Measurements from ENCODE around the gene SLC12A3. TPM values are rescaled to one million over a fixed set of nuclear protein-coding genes. Genes with fewer than 3 reads are reported as not detected.

Gene SLC12A3
- total RNA-seq, 1 experiment from 2014 or later, result not detected

DNA sequence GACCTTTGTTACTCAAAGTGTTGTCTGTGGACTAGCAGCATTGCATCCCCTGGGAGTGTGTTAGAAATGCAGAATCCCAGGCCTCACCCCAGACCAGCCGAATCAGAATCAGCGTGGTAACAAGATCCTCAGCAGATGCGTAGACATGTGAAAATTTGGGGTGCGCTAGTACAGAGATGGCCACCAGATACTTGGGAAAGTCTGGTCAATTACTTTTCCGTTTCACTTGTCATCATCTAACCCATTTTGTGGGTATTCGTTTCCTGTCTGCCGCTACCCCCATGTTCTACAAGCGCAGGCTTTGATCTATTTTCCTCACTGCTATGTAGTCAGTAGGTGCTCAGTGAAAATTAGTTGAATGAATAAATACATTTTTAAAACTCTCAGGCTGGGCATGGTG lies 33.8 kb downstream of the SLC12A3 start:
- H3K27me3 Mint-ChIP-seq (ENCODE audit: low read depth), result no peaks in the 10 kb centered on the region
- ATAC-seq (no peak), DNase-seq (ENCODE audit: low spot score) (no peak)
- no peaks in the 10 kb centered on the region for H3K9me3 Mint-ChIP-seq
- H3K4me3 Mint-ChIP-seq, result no peak overlapping the region
- H3K4me1 Mint-ChIP-seq, result no peaks in the 10 kb centered on the region
- TF ChIP-seq, protein P1, sequence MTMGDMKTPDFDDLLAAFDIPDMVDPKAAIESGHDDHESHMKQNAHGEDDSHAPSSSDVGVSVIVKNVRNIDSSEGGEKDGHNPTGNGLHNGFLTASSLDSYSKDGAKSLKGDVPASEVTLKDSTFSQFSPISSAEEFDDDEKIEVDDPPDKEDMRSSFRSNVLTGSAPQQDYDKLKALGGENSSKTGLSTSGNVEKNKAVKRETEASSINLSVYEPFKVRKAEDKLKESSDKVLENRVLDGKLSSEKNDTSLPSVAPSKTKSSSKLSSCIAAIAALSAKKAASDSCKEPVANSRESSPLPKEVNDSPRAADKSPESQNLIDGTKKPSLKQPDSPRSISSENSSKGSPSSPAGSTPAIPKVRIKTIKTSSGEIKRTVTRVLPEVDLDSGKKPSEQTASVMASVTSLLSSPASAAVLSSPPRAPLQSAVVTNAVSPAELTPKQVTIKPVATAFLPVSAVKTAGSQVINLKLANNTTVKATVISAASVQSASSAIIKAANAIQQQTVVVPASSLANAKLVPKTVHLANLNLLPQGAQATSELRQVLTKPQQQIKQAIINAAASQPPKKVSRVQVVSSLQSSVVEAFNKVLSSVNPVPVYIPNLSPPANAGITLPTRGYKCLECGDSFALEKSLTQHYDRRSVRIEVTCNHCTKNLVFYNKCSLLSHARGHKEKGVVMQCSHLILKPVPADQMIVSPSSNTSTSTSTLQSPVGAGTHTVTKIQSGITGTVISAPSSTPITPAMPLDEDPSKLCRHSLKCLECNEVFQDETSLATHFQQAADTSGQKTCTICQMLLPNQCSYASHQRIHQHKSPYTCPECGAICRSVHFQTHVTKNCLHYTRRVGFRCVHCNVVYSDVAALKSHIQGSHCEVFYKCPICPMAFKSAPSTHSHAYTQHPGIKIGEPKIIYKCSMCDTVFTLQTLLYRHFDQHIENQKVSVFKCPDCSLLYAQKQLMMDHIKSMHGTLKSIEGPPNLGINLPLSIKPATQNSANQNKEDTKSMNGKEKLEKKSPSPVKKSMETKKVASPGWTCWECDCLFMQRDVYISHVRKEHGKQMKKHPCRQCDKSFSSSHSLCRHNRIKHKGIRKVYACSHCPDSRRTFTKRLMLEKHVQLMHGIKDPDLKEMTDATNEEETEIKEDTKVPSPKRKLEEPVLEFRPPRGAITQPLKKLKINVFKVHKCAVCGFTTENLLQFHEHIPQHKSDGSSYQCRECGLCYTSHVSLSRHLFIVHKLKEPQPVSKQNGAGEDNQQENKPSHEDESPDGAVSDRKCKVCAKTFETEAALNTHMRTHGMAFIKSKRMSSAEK (CRISPR knock-in tag; IDR thresholded peaks at IDR 0.05; ENCODE audit: borderline replicate concordance), result no peak
- TF ChIP-seq, protein P2, sequence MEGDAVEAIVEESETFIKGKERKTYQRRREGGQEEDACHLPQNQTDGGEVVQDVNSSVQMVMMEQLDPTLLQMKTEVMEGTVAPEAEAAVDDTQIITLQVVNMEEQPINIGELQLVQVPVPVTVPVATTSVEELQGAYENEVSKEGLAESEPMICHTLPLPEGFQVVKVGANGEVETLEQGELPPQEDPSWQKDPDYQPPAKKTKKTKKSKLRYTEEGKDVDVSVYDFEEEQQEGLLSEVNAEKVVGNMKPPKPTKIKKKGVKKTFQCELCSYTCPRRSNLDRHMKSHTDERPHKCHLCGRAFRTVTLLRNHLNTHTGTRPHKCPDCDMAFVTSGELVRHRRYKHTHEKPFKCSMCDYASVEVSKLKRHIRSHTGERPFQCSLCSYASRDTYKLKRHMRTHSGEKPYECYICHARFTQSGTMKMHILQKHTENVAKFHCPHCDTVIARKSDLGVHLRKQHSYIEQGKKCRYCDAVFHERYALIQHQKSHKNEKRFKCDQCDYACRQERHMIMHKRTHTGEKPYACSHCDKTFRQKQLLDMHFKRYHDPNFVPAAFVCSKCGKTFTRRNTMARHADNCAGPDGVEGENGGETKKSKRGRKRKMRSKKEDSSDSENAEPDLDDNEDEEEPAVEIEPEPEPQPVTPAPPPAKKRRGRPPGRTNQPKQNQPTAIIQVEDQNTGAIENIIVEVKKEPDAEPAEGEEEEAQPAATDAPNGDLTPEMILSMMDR (IDR thresholded peaks at IDR 0.05), result no peak
- TF ChIP-seq, protein P3, sequence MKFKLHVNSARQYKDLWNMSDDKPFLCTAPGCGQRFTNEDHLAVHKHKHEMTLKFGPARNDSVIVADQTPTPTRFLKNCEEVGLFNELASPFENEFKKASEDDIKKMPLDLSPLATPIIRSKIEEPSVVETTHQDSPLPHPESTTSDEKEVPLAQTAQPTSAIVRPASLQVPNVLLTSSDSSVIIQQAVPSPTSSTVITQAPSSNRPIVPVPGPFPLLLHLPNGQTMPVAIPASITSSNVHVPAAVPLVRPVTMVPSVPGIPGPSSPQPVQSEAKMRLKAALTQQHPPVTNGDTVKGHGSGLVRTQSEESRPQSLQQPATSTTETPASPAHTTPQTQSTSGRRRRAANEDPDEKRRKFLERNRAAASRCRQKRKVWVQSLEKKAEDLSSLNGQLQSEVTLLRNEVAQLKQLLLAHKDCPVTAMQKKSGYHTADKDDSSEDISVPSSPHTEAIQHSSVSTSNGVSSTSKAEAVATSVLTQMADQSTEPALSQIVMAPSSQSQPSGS (CRISPR knock-in tag; IDR thresholded peaks at IDR 0.05; ENCODE audit: borderline replicate concordance, low read depth), result no peak
- TF ChIP-seq ETV6 (CRISPR knock-in tag; IDR thresholded peaks at IDR 0.05) (no peak), ZNF416 (CRISPR knock-in tag; IDR thresholded peaks at IDR 0.05) (no peak), ZNF396 (CRISPR knock-in tag; IDR thresholded peaks at IDR 0.05; ENCODE audit: borderline replicate concordance) (no peak)
- TF ChIP-seq, protein P4, sequence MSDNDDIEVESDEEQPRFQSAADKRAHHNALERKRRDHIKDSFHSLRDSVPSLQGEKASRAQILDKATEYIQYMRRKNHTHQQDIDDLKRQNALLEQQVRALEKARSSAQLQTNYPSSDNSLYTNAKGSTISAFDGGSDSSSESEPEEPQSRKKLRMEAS (CRISPR knock-in tag; IDR thresholded peaks at IDR 0.05), result no peak
- TF ChIP-seq, protein P5, sequence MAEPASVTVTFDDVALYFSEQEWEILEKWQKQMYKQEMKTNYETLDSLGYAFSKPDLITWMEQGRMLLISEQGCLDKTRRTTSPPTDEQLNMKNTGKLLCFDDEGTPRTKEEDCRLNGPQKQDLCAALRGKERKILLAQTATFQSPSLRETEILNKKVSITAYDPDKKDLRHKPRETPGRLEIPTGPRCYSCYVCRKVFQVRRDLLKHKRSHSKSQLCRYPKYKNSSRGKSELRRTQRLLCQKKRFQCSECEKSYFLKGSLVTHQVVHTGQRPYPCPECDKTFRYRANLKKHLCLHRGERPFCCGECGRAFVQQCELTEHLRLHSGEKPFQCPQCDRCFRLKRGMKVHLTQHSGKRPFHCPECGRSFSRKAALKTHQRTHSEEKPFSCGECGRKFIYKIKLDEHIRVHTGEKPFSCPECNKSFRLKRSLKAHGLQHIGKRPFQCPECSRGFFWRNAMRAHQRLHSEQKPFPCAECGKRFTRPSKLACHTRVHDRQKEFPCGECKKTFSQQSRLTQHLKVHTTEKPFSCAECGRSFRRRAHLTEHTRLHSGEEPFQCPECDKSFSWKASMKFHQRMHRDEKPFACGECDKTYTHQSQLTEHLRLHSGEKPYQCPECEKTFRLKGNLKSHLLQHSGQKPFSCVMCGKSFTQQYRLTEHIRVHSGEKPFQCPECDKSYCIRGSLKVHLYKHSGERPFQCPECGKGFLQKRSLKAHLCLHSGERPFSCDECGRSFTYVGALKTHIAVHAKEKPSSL (CRISPR knock-in tag; conservative IDR thresholded peaks at IDR 0.05), result no peak
- TF ChIP-seq, protein P6, sequence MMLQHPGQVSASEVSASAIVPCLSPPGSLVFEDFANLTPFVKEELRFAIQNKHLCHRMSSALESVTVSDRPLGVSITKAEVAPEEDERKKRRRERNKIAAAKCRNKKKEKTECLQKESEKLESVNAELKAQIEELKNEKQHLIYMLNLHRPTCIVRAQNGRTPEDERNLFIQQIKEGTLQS (CRISPR knock-in tag; conservative IDR thresholded peaks at IDR 0.05), result no peak
- no peak overlapping the region for H3K27ac Mint-ChIP-seq
- POLR2A ChIA-PET, result no interaction called here
- H3K36me3 Mint-ChIP-seq, result no peaks in the 10 kb centered on the region
- CTCF ChIA-PET, result no interaction called here

DNA sequence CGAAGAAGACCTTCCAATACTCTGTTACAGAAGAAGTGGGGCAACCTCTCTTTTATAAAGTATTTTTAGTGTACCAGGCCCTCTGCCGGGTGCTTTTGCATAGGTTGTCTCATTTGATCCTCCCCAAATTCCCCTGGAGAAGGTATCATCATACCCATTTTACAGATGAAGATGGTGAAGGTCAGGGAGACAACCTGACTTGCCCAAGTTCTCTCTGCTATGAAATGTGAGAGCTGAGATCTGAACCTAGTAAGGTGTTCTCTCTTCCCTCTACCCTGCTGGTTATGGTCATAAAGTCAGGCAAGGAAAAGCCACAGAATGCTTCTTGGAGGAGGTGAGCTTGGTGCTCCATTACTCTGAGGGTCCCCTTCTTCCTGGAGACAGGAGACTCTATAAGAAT lies 38.9 kb downstream of the SLC12A3 start:
- Mint-ChIP-seq H3K36me3 (0 out of 2 replicates have a peak, but pooled peaks cover 6% of the 10 kb centered on the region), H3K27me3 (ENCODE audit: low read depth) (no peaks in the 10 kb centered on the region; the same call in 1 of the 2 replicates), H3K4me3 (no peak overlapping the region), H3K27ac (no peak overlapping the region), H3K4me1 (peaks cover 4% of the 10 kb centered on the region), H3K9me3 (peaks cover 15% of the 10 kb centered on the region)
- DNase-seq (ENCODE audit: low spot score) (no peak), ATAC-seq (no peak)
- ChIA-PET CTCF (no interaction called here), POLR2A (interaction anchor here (0.9 kb wide), 1 partner anchor 28 kb away, joined by 3 read pairs; the partner anchor contains the start of gene HERPUD1)
- TF ChIP-seq NR2C2 (CRISPR knock-in tag; IDR thresholded peaks at IDR 0.05), result no peak

DNA sequence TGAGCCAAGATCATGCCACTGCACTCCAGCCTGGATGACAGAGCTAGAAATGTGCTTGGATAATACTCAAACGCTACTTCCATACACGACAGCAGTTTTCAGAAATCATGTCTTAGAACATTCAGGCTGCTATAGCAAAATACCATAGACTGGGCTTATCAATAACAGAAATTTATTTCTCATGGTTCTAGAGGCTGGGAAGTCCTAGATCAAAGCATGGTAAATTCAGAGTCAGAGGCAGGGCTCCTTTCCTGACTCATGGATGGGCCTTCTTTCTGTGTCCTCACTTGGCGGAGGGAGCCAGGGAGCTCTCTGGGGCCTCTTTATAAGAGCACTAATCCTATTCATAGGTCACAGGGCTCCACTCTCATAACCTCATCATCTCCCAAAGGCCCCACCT lies 42.4 kb downstream of the SLC12A3 start:
- ATAC-seq, result no peak
- H3K4me3 Mint-ChIP-seq, result no peak overlapping the region
- CTCF ChIA-PET, result no interaction called here
- no peak for DNase-seq (ENCODE audit: low spot score)
- 0 out of 2 replicates have a peak, but pooled peaks cover 6% of the 10 kb centered on the region for H3K36me3 Mint-ChIP-seq
- peaks cover 36% of the 10 kb centered on the region for H3K4me1 Mint-ChIP-seq
- peaks cover 15% of the 10 kb centered on the region for H3K9me3 Mint-ChIP-seq
- no peak overlapping the region for H3K27ac Mint-ChIP-seq
- H3K27me3 Mint-ChIP-seq (ENCODE audit: low read depth), result no peaks in the 10 kb centered on the region; the same call in 1 of the 2 replicates
- POLR2A ChIA-PET, result no interaction called here
- TF ChIP-seq, protein P2 (IDR thresholded peaks at IDR 0.05), result no peak
- TF ChIP-seq, protein P7, sequence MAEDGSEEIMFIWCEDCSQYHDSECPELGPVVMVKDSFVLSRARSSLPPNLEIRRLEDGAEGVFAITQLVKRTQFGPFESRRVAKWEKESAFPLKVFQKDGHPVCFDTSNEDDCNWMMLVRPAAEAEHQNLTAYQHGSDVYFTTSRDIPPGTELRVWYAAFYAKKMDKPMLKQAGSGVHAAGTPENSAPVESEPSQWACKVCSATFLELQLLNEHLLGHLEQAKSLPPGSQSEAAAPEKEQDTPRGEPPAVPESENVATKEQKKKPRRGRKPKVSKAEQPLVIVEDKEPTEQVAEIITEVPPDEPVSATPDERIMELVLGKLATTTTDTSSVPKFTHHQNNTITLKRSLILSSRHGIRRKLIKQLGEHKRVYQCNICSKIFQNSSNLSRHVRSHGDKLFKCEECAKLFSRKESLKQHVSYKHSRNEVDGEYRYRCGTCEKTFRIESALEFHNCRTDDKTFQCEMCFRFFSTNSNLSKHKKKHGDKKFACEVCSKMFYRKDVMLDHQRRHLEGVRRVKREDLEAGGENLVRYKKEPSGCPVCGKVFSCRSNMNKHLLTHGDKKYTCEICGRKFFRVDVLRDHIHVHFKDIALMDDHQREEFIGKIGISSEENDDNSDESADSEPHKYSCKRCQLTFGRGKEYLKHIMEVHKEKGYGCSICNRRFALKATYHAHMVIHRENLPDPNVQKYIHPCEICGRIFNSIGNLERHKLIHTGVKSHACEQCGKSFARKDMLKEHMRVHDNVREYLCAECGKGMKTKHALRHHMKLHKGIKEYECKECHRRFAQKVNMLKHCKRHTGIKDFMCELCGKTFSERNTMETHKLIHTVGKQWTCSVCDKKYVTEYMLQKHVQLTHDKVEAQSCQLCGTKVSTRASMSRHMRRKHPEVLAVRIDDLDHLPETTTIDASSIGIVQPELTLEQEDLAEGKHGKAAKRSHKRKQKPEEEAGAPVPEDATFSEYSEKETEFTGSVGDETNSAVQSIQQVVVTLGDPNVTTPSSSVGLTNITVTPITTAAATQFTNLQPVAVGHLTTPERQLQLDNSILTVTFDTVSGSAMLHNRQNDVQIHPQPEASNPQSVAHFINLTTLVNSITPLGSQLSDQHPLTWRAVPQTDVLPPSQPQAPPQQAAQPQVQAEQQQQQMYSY (CRISPR knock-in tag; IDR thresholded peaks at IDR 0.05), result no peak
- TF ChIP-seq NR2C2 (CRISPR knock-in tag; IDR thresholded peaks at IDR 0.05) (no peak), TCF7 (CRISPR knock-in tag; IDR thresholded peaks at IDR 0.05; ENCODE audit: low read depth) (no peak)

Measured in WTC11 (cell line).